Aorta (tissue), 5 donors: ENCODE results near the gene CCIN. TPM values are rescaled to one million over a fixed set of nuclear protein-coding genes. Genes with fewer than 3 reads are reported as not detected.

Experiments used
- ATAC-seq: fragments of 200-7000 bp; cut with Tn5 transposase; one replicate; pipeline ENCODE4 v1.9.1; 2022; ENCODE audit warnings: moderate library complexity; ENCODE audit not compliant: low FRiP score
- DNase-seq, 2 donors: peaks; one replicate each; pipeline ENCODE4 v3.0.0-alpha.2; 2020
- H3K27ac ChIP-seq, 2 donors: one replicate each; pipeline ENCODE4 v1.5.1; 2013; ENCODE audit warnings: low read length in 2 of 2, mild to moderate bottlenecking in 2 of 2, moderate library complexity in 2 of 2, control low read depth in 1 of 2, inconsistent platforms in 1 of 2, low read depth in 1 of 2
- H3K27me3 ChIP-seq, 2 donors: one replicate each; pipeline ENCODE4 v1.6.1; 2013; ENCODE audit warnings: control low read depth in 1 of 2, low read length in 1 of 2, mild to moderate bottlenecking in 1 of 2, moderate library complexity in 1 of 2; ENCODE audit not compliant: insufficient read depth in 2 of 2, control insufficient read depth in 1 of 2
- H3K36me3 ChIP-seq, 2 donors: one replicate each; pipeline ENCODE4 v1.6.1; 2013; ENCODE audit warnings: control low read depth in 1 of 2, low read length in 1 of 2, mild to moderate bottlenecking in 1 of 2; ENCODE audit not compliant: insufficient read depth in 2 of 2, control insufficient read depth in 1 of 2
- H3K4me1 ChIP-seq, 2 donors: one replicate each; pipeline ENCODE4 v1.6.1; 2013; ENCODE audit warnings: low read length in 2 of 2, control low read depth in 1 of 2, mild to moderate bottlenecking in 1 of 2, moderate library complexity in 1 of 2; ENCODE audit not compliant: insufficient read depth in 2 of 2, control insufficient read depth in 1 of 2
- H3K4me3 ChIP-seq, 2 donors: one replicate each; pipeline ENCODE4 v1.5.1; 2013; ENCODE audit warnings: low read length in 2 of 2, control low read depth in 1 of 2, mild to moderate bottlenecking in 1 of 2
- H3K9me3 ChIP-seq: one replicate; pipeline ENCODE4 v1.6.1; 2013; ENCODE audit warnings: mild to moderate bottlenecking, low read length; ENCODE audit not compliant: control insufficient read depth
- WGBS, 2 donors: extraction: QIAGEN DNeasy Blood & Tissue Kit; methylation state at CpG; one replicate each; pipeline ENCODE4 v1.1.7; 2013; 5-methylcytosine and 5-hydroxymethylcytosine counted together
- intact Hi-C, 2 donors: fragments of 100-400 bp; cut with DNase I; formaldehyde crosslinking; loops; one replicate each; pipeline versions ENCODE4 v1.14.2 to v1.15.0; 2022
- long read RNA-seq, 2 donors: library from polyadenylated mRNA; unstranded; transcript quantifications; one replicate each; pipeline ENCODE4 v2.0.0, GENCODE V29; 2020 to 2021
- polyA plus RNA-seq, 2 donors: library from polyadenylated mRNA; stranded (reverse); fragments of 200-250 nt; gene quantifications; one replicate each; pipeline ENCODE4 v1.2.3, GENCODE V29; 2013
- total RNA-seq, 2 donors: library from RNA; stranded (reverse); fragmentation: NEBNext Ultra II Directional; extraction: Animal tissue kit (Norgen Biotek cat#: 25700); gene quantifications; one replicate each; pipeline ENCODE4 v1.2.1, GENCODE V29; 2021
- donor health status: healthy with polysubstance abuse.
- donor health status: Bipolar disorder and iron deficiency.
- donor health status: DM: no; HTN: no; CAD: no.
- donor health status: DM: no; HTN: no; CAD: no.
- donor health status: DM: yes; HTN: yes; CAD: no.

Gene CCIN
- total RNA-seq (under 1 TPM; 0.68 to 0.99 TPM), polyA plus RNA-seq (under 1 TPM; 0.18 to 0.63 TPM)
- long read RNA-seq, donor 1, partial matches to known transcripts, result 0 of 2 reads
- long read RNA-seq, donor 1, other reads (novel, unspliced or antisense), result 2 of 2 reads
- long read RNA-seq, donor 2, partial matches to known transcripts, result 0 of 1 reads
- long read RNA-seq, donor 2, other reads (novel, unspliced or antisense), result 1 of 1 reads

DNA sequence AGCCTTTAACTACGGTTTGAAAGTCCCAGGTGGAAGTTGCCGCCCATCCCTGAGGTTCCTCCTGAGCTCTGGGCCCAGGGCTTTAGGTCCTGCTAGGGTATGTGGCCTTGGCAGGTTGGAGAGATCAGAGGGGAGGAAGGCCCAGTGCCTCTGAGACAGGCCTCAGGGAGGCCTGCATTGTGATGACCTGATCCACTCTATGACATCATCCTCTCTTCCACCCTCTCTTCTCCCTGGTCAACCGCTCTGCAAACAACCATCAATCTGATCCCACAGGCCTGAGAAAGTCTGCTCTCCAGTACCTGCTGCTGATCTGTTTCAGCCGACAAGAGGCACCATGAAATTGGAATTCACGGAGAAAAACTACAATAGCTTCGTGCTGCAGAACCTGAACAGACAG lies at the start of gene CCIN:
Gene CCIN, plus strand, starts transcription at position 223 of the 400 bp plus-strand sequence. Its CDS starts 115 bp downstream, at position 338.
- ATAC-seq (no peak), DNase-seq (no peak)
- intact Hi-C loops, result no loop called here
- no peaks in the 10 kb centered on the region for H3K9me3 ChIP-seq
- H3K27ac ChIP-seq, result no peak within 1 kb of the TSS
- no peaks in the 10 kb centered on the region for H3K4me1 ChIP-seq
- H3K36me3 ChIP-seq, result no peaks in the 10 kb centered on the region
- H3K27me3 ChIP-seq, result no peaks in the 10 kb centered on the region
- WGBS, 2 donors, result 93 to 95% methylated on average over 6 of the region's 6 CpGs
- no peak within 1 kb of the TSS for H3K4me3 ChIP-seq

DNA sequence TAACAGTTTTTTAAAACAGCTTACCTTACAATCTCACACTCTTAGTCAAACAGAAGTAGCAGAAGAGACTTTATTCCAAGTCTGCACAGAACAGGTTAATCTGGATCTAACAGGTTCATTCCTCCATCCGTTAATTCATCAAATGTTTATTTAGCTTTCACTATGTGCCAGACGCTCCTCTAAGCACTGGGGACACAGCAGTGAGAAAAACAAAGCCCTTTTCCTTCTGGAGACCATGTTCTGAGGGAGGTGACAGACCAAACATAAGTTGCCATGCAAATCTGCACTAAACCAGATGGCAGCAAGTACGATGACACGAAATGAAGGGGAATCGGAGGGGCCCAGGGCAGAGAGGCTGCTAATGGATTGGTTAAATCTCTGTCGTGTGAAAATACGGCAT lies 49.7 kb upstream of the CCIN start:
- 82 to 83% methylated on average over 7 of the region's 7 CpGs for WGBS, 2 donors
- intact Hi-C loops, result no loop called here
- no peak for DNase-seq
- Histone ChIP-seq H3K27ac (no peak overlapping the region), H3K4me3 (no peak overlapping the region), H3K4me1 (no peaks in the 10 kb centered on the region), H3K27me3 (no peaks in the 10 kb centered on the region), H3K9me3 (no peaks in the 10 kb centered on the region), H3K36me3 (peaks cover 0 to 8% of the 10 kb centered on the region in 2 donors)
- no peak for ATAC-seq

DNA sequence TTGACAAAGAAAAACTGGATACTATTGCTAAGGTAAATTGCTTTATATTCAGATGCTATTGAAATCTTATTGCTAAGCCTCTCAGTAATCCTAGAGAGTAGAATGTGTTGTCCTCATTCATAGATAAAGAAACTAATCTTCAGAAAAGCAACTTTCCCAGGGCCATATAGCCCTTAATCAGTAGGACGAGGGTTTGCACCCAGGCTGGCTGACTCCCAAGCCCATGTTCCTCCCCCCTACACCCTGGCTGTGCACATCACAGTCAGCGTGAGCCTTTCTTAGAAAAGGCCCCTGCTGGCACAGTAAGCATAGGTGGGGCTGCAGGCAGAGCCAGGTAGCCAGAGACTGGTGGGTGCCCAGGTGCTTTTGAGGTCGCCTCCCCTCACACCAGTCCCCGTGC lies 48.5 kb upstream of the CCIN start:
- Histone ChIP-seq H3K9me3 (no peaks in the 10 kb centered on the region), H3K36me3 (peaks cover 0 to 8% of the 10 kb centered on the region in 2 donors), H3K4me3 (no peak overlapping the region), H3K27me3 (no peaks in the 10 kb centered on the region), H3K27ac (no peak overlapping the region), H3K4me1 (no peaks in the 10 kb centered on the region)
- DNase-seq (no peak), ATAC-seq (no peak)
- WGBS, 2 donors, result 87 to 88% methylated on average over 4 of the region's 4 CpGs
- intact Hi-C loops, result no loop called here

DNA sequence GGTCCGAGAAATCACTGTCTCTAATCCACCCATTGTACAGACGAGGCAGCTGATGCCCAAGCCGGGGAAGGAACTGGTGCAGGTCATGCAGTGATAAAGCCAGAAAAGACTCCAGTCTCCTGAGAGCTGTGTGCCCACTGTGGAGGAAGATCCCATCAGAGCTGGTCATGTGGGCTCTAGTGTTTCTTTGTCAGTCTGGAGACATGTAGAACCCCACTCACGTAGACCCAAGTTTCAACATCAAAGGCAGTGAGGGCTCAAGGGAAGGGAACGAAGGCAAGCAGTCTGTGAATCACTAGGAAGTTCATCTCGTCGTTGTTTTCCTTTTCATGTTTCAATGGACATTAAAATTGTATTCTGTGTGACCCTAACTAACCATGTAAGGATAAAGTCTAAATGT lies 47.2 kb upstream of the CCIN start:
- 86 to 91% methylated on average over 7 of the region's 7 CpGs for WGBS, 2 donors
- Histone ChIP-seq H3K9me3 (no peaks in the 10 kb centered on the region), H3K36me3 (peaks cover 0 to 6% of the 10 kb centered on the region in 2 donors)

DNA sequence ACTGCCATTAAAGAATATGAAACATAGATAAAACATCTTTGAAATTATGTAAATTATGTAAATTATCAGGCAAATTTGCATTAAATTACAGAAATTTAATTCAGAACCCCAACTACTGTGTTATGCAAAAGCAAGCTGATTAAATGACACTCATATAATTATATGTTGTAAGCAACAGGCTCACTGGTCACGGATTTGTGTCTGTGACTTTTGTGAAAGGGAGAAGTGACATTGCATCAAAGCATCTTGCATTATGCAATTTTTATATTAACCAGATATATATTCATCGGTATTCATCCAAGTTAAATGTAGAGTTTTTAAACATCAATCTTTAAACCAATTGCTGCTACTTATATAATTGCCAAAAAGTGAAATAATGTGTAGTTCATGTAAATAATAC lies 45.7 kb upstream of the CCIN start:
- Histone ChIP-seq H3K27ac (no peak overlapping the region), H3K4me1 (no peaks in the 10 kb centered on the region), H3K4me3 (no peak overlapping the region), H3K9me3 (no peaks in the 10 kb centered on the region), H3K36me3 (peaks cover 0 to 4% of the 10 kb centered on the region in 2 donors), H3K27me3 (no peaks in the 10 kb centered on the region)
- ATAC-seq (no peak), DNase-seq (no peak)
- intact Hi-C loops, result no loop called here
- 91 to 92% methylated on average over 2 of the region's 2 CpGs for WGBS, 2 donors

More for the DNA sequence above, 47.2 kb upstream of the CCIN start:
- intact Hi-C loops, result no loop called here
- Histone ChIP-seq H3K4me3 (no peak overlapping the region), H3K4me1 (no peaks in the 10 kb centered on the region), H3K27ac (no peak overlapping the region), H3K27me3 (no peaks in the 10 kb centered on the region)
- ATAC-seq (no peak), DNase-seq (no peak)

DNA sequence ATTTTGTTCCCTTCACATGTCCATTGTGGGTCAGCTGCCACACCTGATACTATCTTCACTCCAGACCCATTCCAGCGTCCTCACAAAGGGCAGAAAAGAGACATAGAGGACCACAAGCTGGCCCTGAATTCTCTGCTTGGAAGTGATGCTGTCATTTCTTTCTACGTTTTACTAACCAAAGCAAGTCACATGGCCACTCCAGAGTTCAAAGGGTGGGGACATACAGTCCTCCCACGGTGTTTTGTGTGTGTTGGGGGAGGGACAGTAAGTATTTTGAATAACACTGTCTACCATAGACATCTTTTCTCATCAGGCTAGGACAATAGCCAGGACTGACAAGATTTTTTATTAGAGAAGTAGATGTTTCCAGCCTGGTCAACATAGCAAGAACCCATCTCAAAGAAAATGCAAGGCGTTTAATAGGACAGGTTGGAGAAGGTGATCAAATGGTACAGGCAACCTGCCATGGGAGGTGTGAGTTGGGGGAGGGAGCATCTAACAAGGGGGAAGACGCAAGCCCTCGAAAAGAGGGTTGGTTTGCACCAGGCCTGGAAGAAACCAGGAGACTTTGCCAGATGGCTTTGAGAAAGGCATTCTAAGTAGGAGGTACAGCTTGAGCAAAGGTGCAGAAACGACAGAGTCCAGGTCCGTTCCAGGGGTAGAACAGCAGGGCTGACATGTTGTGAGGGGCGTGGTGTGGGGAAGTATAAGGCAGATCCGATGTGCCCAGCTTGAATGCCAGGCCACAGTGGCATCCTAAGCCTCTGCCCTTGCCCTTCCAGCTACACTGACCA lies 43.9 kb upstream of the CCIN start:
- ATAC-seq, result no peak
- 79 to 83% methylated on average over 10 of the region's 10 CpGs for WGBS, 2 donors
- intact Hi-C loops, result no loop called here

DNA sequence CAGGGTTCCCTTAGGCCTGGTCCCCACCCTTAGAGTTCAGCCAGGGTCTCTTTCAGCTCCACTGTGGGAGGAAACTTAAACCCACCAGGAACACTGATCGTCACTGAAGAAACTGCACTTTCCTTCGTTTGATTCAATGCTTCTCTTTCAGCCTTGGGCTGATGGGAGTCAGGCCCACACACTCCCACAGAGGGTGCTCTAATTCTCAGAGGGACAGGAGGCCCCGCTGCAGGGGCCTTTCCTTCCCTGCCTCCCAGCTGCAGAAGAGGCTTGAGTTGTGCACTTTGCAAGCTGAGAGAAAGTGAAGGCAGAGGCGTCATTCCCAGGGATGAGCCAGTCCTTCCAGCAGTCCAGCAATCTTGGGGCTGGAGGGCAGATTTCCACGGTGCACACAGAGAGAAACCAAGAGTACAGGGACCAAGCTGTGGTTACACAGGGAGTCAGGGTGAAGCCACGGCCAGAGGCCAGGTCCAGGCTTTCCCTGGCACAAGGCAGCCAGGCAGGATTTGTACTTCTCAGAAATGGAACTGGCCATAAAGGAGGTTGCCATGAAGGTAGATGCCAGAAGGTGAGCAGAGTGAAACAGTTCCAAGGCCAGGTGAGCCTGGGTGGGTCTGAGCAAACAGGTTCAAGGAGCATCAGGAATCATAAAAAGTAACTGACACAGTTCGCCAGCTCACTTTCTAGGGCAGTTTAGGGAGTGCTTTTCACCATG lies 43.0 kb upstream of the CCIN start:
- no peak overlapping the region for H3K27ac ChIP-seq
- H3K27me3 ChIP-seq, result no peaks in the 10 kb centered on the region
- peaks cover 0 to 4% of the 10 kb centered on the region in 2 donors for H3K36me3 ChIP-seq
- WGBS, 2 donors, result 73 to 74% methylated on average over 7 of the region's 7 CpGs
- DNase-seq (no peak), ATAC-seq (no peak)
- H3K9me3 ChIP-seq, result no peaks in the 10 kb centered on the region
- no peak overlapping the region for H3K4me3 ChIP-seq
- intact Hi-C loops, result no loop called here
- H3K4me1 ChIP-seq, result no peaks in the 10 kb centered on the region

More for the DNA sequence above, 43.9 kb upstream of the CCIN start:
- Histone ChIP-seq H3K9me3 (no peaks in the 10 kb centered on the region), H3K27ac (no peak overlapping the region), H3K4me3 (no peak overlapping the region), H3K27me3 (no peaks in the 10 kb centered on the region), H3K4me1 (no peaks in the 10 kb centered on the region), H3K36me3 (peaks cover 0 to 4% of the 10 kb centered on the region in 2 donors)
- DNase-seq, result no peak

DNA sequence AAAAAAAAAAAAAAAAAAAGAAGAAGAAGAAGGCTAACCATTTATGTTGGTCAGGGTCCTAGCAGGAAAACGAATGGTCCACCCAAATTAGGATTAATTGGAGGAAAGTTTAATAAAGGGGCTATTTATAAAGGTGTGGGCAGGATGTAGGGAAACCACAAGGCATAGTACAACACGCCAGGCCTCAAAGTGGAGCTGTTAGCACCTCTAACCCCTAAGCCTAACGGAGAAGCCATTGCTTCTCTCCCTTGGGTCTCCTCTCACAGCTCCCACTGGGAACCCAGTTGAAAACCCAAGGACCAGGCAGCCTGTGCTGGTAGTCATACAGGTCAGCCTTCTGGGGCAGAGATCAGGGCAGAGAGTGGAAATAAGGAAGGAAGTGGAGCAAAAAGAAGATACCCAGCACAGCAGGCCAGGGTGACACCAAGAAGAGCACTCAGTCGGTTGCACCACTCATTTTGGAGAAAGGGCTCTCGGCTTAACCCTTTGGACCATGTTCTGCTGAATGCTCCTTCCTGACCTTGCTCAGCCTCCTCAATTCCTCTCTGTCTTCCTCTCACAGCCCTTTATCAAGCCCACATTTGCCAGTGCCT lies 41.4 kb upstream of the CCIN start:
- Histone ChIP-seq H3K9me3 (no peaks in the 10 kb centered on the region), H3K27ac (no peak overlapping the region), H3K27me3 (no peaks in the 10 kb centered on the region), H3K4me3 (no peak overlapping the region), H3K4me1 (no peaks in the 10 kb centered on the region), H3K36me3 (peaks cover 0 to 2% of the 10 kb centered on the region in 2 donors)
- no peak for DNase-seq
- 84 to 90% methylated on average over 5 of the region's 5 CpGs for WGBS, 2 donors
- intact Hi-C loops, result no loop called here
- ATAC-seq, result peak; percentile 54
